Measurements from ENCODE around the gene GPR132. TPM values are rescaled to one million over a fixed set of nuclear protein-coding genes. Genes with fewer than 3 reads are reported as not detected.

GPR132 gene
- total and polyA plus RNA-seq, 2 of the 13 experiments (the other 11 are each of a cell fraction or from before 2014, with no cell fraction given) = not detected

DNA sequence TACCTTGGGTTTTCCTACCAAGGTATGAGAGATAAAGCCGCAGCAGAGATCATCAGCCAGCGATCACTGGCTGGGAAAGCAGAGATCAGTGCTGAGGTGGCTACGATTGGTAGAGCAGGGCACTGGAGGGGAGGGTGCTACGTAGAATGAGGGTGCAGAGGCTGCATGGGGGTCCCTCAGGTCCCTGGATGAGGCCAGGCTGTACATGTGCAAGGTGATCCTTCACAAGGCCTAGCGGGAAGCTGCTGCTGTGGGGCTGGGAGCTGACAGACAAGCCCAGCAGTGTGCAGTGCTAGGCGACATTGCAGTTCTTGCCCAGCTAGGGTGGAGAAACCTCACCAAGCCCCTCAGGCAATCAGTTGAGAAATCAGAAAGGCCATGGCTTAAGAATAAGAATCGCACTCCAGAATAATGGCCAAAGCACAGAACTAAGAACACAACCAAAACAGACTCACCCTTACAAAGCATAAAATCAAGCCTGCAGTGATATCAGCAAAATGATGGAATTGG is 37.2 kb upstream of the GPR132 start:
- ATAC-seq (no peak), FAIRE-seq (no peak), DNase-seq (ENCODE audit: low spot score) (no peak)
- H3K4me1 ChIP-seq (ENCODE audit: insufficient read depth, low read length) = no peaks in the 10 kb centered on the region
- no peaks in the 10 kb centered on the region for H3K36me3 ChIP-seq (replicated peaks in 1 of 2; ENCODE audit: control insufficient read depth in 1 of 2, insufficient read depth in 2 of 2, low read length in 2 of 2)
- no peak overlapping the region for H3K27ac ChIP-seq (ENCODE audit: extremely low read length, insufficient read depth, low read length)
- no peak overlapping the region for H3K4me3 ChIP-seq (replicated peaks in 1 of 3; ENCODE audit: insufficient read depth in 1 of 3, low read depth in 2 of 3, low read length in 3 of 3)
- peaks cover 8 to 38% of the 10 kb centered on the region in 2 experiments; a peak in 4 of 5 replicates for H3K27me3 ChIP-seq (ENCODE audit: control insufficient read depth in 1 of 2, insufficient read depth in 2 of 2, low read length in 2 of 2)
- no peak overlapping the region for H3K9ac ChIP-seq (ENCODE audit: insufficient read depth, low read depth, low read length)
- no peaks in the 10 kb centered on the region for H3K79me2 ChIP-seq (ENCODE audit: insufficient read depth, low read length)
- CTCF ChIA-PET (ENCODE audit: low intra/inter-chr PET ratio, low total read pairs) = no interaction called here
- WGBS (ENCODE audit: low lambda C conversion rate) = 22% methylated on average over 7 of the region's 7 CpGs
- peaks cover 3% of the 10 kb centered on the region; the same call in 1 of the 2 replicates for H3K9me3 ChIP-seq (ENCODE audit: low read length)
- POLR2A ChIA-PET = no interaction called here
- no peak for TF ChIP-seq ZNF253 (CRISPR knock-in tag; IDR thresholded peaks at IDR 0.05; ENCODE audit: borderline replicate concordance)
- TF ChIP-seq TAF1 (CRISPR knock-in tag; IDR thresholded peaks at IDR 0.05) = no peak
- TF ChIP-seq, protein P1, sequence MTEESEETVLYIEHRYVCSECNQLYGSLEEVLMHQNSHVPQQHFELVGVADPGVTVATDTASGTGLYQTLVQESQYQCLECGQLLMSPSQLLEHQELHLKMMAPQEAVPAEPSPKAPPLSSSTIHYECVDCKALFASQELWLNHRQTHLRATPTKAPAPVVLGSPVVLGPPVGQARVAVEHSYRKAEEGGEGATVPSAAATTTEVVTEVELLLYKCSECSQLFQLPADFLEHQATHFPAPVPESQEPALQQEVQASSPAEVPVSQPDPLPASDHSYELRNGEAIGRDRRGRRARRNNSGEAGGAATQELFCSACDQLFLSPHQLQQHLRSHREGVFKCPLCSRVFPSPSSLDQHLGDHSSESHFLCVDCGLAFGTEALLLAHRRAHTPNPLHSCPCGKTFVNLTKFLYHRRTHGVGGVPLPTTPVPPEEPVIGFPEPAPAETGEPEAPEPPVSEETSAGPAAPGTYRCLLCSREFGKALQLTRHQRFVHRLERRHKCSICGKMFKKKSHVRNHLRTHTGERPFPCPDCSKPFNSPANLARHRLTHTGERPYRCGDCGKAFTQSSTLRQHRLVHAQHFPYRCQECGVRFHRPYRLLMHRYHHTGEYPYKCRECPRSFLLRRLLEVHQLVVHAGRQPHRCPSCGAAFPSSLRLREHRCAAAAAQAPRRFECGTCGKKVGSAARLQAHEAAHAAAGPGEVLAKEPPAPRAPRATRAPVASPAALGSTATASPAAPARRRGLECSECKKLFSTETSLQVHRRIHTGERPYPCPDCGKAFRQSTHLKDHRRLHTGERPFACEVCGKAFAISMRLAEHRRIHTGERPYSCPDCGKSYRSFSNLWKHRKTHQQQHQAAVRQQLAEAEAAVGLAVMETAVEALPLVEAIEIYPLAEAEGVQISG (CRISPR knock-in tag; IDR thresholded peaks at IDR 0.05) = no peak
- TF ChIP-seq, protein P2, sequence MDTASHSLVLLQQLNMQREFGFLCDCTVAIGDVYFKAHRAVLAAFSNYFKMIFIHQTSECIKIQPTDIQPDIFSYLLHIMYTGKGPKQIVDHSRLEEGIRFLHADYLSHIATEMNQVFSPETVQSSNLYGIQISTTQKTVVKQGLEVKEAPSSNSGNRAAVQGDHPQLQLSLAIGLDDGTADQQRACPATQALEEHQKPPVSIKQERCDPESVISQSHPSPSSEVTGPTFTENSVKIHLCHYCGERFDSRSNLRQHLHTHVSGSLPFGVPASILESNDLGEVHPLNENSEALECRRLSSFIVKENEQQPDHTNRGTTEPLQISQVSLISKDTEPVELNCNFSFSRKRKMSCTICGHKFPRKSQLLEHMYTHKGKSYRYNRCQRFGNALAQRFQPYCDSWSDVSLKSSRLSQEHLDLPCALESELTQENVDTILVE (CRISPR knock-in tag; IDR thresholded peaks at IDR 0.05) = no peak
- TF ChIP-seq, protein P3, sequence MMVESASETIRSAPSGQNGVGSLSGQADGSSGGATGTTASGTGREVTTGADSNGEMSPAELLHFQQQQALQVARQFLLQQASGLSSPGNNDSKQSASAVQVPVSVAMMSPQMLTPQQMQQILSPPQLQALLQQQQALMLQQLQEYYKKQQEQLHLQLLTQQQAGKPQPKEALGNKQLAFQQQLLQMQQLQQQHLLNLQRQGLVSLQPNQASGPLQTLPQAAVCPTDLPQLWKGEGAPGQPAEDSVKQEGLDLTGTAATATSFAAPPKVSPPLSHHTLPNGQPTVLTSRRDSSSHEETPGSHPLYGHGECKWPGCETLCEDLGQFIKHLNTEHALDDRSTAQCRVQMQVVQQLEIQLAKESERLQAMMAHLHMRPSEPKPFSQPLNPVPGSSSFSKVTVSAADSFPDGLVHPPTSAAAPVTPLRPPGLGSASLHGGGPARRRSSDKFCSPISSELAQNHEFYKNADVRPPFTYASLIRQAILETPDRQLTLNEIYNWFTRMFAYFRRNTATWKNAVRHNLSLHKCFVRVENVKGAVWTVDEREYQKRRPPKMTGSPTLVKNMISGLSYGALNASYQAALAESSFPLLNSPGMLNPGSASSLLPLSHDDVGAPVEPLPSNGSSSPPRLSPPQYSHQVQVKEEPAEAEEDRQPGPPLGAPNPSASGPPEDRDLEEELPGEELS (CRISPR knock-in tag; IDR thresholded peaks at IDR 0.05) = no peak
- TF ChIP-seq, protein P4, sequence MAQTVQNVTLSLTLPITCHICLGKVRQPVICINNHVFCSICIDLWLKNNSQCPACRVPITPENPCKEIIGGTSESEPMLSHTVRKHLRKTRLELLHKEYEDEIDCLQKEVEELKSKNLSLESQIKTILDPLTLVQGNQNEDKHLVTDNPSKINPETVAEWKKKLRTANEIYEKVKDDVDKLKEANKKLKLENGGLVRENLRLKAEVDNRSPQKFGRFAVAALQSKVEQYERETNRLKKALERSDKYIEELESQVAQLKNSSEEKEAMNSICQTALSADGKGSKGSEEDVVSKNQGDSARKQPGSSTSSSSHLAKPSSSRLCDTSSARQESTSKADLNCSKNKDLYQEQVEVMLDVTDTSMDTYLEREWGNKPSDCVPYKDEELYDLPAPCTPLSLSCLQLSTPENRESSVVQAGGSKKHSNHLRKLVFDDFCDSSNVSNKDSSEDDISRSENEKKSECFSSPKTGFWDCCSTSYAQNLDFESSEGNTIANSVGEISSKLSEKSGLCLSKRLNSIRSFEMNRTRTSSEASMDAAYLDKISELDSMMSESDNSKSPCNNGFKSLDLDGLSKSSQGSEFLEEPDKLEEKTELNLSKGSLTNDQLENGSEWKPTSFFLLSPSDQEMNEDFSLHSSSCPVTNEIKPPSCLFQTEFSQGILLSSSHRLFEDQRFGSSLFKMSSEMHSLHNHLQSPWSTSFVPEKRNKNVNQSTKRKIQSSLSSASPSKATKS (CRISPR knock-in tag; IDR thresholded peaks at IDR 0.05) = no peak
- no peak for TF ChIP-seq ZBTB3 (CRISPR knock-in tag; IDR thresholded peaks at IDR 0.05; ENCODE audit: borderline replicate concordance, low read depth)
- no peak for TF ChIP-seq ZNF598 (CRISPR knock-in tag; IDR thresholded peaks at IDR 0.05; ENCODE audit: borderline replicate concordance)
- no peak for TF ChIP-seq ZNF33B (CRISPR knock-in tag; IDR thresholded peaks at IDR 0.05)
- TF ChIP-seq BORCS8-MEF2B (CRISPR knock-in tag; IDR thresholded peaks at IDR 0.05) = no peak
- TF ChIP-seq, protein P5, sequence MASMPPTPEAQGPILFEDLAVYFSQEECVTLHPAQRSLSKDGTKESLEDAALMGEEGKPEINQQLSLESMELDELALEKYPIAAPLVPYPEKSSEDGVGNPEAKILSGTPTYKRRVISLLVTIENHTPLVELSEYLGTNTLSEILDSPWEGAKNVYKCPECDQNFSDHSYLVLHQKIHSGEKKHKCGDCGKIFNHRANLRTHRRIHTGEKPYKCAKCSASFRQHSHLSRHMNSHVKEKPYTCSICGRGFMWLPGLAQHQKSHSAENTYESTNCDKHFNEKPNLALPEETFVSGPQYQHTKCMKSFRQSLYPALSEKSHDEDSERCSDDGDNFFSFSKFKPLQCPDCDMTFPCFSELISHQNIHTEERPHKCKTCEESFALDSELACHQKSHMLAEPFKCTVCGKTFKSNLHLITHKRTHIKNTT (CRISPR knock-in tag; IDR thresholded peaks at IDR 0.05) = no peak
- TF ChIP-seq, protein P6, sequence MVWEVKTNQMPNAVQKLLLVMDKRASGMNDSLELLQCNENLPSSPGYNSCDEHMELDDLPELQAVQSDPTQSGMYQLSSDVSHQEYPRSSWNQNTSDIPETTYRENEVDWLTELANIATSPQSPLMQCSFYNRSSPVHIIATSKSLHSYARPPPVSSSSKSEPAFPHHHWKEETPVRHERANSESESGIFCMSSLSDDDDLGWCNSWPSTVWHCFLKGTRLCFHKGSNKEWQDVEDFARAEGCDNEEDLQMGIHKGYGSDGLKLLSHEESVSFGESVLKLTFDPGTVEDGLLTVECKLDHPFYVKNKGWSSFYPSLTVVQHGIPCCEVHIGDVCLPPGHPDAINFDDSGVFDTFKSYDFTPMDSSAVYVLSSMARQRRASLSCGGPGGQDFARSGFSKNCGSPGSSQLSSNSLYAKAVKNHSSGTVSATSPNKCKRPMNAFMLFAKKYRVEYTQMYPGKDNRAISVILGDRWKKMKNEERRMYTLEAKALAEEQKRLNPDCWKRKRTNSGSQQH (CRISPR knock-in tag; IDR thresholded peaks at IDR 0.05; ENCODE audit: low read depth) = no peak
- TF ChIP-seq GATA4 (IDR thresholded peaks at IDR 0.05; ENCODE audit: borderline replicate concordance, low read depth) = no peak
- TF ChIP-seq RFX3 (CRISPR knock-in tag; IDR thresholded peaks at IDR 0.05) = no peak
- no peak overlapping the region for H3K4me2 ChIP-seq (ENCODE audit: low read depth, low read length)
- intact Hi-C loops (cut with micrococcal nuclease; ENCODE audit: unreplicated experiment) (no loop called here), in situ Hi-C loops (cut with HindIII; ENCODE audit: extremely low pct_ligation_motif_present, low pct_unique_long_range_greater_than_20kb) (no loop called here)
- H4K20me1 ChIP-seq (ENCODE audit: insufficient read depth, low read length) = no peaks in the 10 kb centered on the region
- H2AFZ ChIP-seq (ENCODE audit: low read length) = no peak overlapping the region
- no TSS peak for BruUV-seq (replicated peaks)

Measured in HepG2 (cell line).